GM12801 (cell line): ENCODE results near the gene CHP1.

Experiments
- CTCF ChIP-seq: IDR thresholded peaks from one replicate; pipeline ENCODE4 v1.5.1; 2011; ENCODE audit warnings: control low read depth; ENCODE audit not compliant: insufficient read length; ENCODE audit errors: extremely low read depth

The CHP1 gene

GRCh38 chr15:41289953-41290352, 58.9 kb downstream of the CHP1 start:
- TF ChIP-seq CTCF: no peak

- TF ChIP-seq CTCF: no peak
Observed at GRCh38 chr15:41291065-41291631, 60.1 kb downstream of the CHP1 start.

GRCh38 chr15:41292521-41292920, 61.5 kb downstream of the CHP1 start:
- TF ChIP-seq CTCF: no peak

- TF ChIP-seq CTCF: no peak
Observed at GRCh38 chr15:41301587-41301986, 70.5 kb downstream of the CHP1 start.

- TF ChIP-seq CTCF: no peak
Observed at GRCh38 chr15:41304149-41304770, 73.2 kb downstream of the CHP1 start.

GRCh38 chr15:41307679-41308078, 76.6 kb downstream of the CHP1 start:
- TF ChIP-seq CTCF: no peak

- no peak for TF ChIP-seq CTCF
Observed at GRCh38 chr15:41309226-41309905, 78.3 kb downstream of the CHP1 start.
